Gastrocnemius medialis (tissue), 4 donors: ENCODE measurements around the gene ERCC6L2. TPM values are rescaled to one million over a fixed set of nuclear protein-coding genes. Genes with fewer than 3 reads are reported as not detected.

Experiments used
- ATAC-seq, 2 donors: fragments of 150-250 bp; one replicate each; pipeline ENCODE4 v1.9.1; 2016
- DNase-seq, 2 donors: peaks; one replicate each; pipeline ENCODE4 v3.0.0-alpha.2; 2019
- H3K27ac ChIP-seq, 4 donors: fragments of 200-600 bp; sonication (generic); 1 replicate in 1 of 4; 2 replicates in 3 of 4; pipeline ENCODE4 v1.5.1; 2016 to 2018; ENCODE audit warnings: mild to moderate bottlenecking in 2 of 4, moderate library complexity in 1 of 4
- H3K27me3 ChIP-seq, 3 donors: fragments of 200-600 bp; sonication (generic) in 2 of 3; 1 replicate in 1 of 3; 2 replicates in 2 of 3; pipeline versions ENCODE4 v1.5.1 to v1.6.0; 2016 to 2019; ENCODE audit warnings: mild to moderate bottlenecking in 1 of 3, moderate library complexity in 1 of 3
- H3K36me3 ChIP-seq, 2 donors: fragments of 200-600 bp; sonication (generic) in 1 of 2; one replicate each; pipeline ENCODE4 v1.5.1; 2017 to 2018
- H3K4me1 ChIP-seq, 2 donors: fragments of 200-600 bp; sonication (generic) in 1 of 2; one replicate each; pipeline ENCODE4 v1.5.1; 2016 to 2017; ENCODE audit warnings: mild to moderate bottlenecking in 2 of 2
- H3K4me3 ChIP-seq, 4 donors: fragments of 200-600 bp; sonication (generic) in 3 of 4; 1 replicate in 1 of 4; 2 replicates in 3 of 4; pipeline ENCODE4 v1.5.1; 2016 to 2019; ENCODE audit warnings: mild to moderate bottlenecking in 2 of 4
- H3K9me3 ChIP-seq, 3 donors: fragments of 200-600 bp; sonication (generic) in 2 of 3; 1 replicate in 1 of 3; 2 replicates in 2 of 3; pipeline ENCODE4 v1.5.1; 2016 to 2019
- POLR2A ChIP-seq, 2 donors: fragments of 450-650 bp; IDR thresholded peaks; one replicate each; pipeline ENCODE4 v1.6.1; 2017; ENCODE audit warnings: antibody characterized with exemption in 2 of 2, mild to moderate bottlenecking in 2 of 2, moderate library complexity in 2 of 2
- in situ Hi-C, 4 donors: fragments of 200-750 bp; cut with MboI; loops; one replicate each; pipeline versions ENCODE4 v1.15.0 to v1.8.0; 2017; ENCODE audit warnings: low sequenced_read_pairs in 4 of 4
- intact Hi-C: fragments of 100-400 bp; cut with DNase I; formaldehyde crosslinking; loops from one replicate; pipeline ENCODE4 v1.15.1; 2023; ENCODE audit warnings: low total_unique reads
- total RNA-seq, 4 donors: library from RNA; depleted of rRNA; stranded (reverse); fragments of >200 nt; gene quantifications; one replicate each; pipeline versions ENCODE4 v1.1.0 to v1.2.3, GENCODE V29; 2016
- TF ChIP-seq, protein P1 (sequence below), 5 experiments: fragments of 450-650 bp in 3 of 5; fragments of 200-600 bp in 2 of 5; sonication (generic) in 2 of 5; IDR thresholded peaks in 4 of 5; conservative IDR thresholded peaks in 1 of 5; 1 replicate in 4 of 5; 2 replicates in 1 of 5; pipeline ENCODE4 v1.5.1; 2016 to 2019; ENCODE audit warnings: antibody characterized with exemption in 5 of 5, mild to moderate bottlenecking in 3 of 5, moderate library complexity in 3 of 5

ERCC6L2 gene, protein sequence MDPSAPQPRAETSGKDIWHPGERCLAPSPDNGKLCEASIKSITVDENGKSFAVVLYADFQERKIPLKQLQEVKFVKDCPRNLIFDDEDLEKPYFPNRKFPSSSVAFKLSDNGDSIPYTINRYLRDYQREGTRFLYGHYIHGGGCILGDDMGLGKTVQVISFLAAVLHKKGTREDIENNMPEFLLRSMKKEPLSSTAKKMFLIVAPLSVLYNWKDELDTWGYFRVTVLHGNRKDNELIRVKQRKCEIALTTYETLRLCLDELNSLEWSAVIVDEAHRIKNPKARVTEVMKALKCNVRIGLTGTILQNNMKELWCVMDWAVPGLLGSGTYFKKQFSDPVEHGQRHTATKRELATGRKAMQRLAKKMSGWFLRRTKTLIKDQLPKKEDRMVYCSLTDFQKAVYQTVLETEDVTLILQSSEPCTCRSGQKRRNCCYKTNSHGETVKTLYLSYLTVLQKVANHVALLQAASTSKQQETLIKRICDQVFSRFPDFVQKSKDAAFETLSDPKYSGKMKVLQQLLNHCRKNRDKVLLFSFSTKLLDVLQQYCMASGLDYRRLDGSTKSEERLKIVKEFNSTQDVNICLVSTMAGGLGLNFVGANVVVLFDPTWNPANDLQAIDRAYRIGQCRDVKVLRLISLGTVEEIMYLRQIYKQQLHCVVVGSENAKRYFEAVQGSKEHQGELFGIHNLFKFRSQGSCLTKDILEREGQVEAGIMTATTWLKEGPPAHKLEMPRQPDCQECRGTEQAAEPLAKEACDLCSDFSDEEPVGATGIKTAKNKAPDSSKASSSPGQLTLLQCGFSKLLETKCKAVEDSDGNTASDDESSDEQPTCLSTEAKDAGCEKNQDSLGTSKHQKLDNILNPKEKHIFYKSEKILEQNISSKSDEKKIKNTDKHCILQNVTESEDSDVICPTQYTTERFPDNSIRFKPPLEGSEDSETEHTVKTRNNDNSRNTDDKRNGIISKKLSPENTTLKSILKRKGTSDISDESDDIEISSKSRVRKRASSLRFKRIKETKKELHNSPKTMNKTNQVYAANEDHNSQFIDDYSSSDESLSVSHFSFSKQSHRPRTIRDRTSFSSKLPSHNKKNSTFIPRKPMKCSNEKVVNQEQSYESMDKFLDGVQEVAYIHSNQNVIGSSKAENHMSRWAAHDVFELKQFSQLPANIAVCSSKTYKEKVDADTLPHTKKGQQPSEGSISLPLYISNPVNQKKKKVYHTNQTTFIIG (N-terminal part only)
- total RNA-seq = 10 to 100 TPM; 24.2 to 46.2 (median 35.9) TPM

DNA sequence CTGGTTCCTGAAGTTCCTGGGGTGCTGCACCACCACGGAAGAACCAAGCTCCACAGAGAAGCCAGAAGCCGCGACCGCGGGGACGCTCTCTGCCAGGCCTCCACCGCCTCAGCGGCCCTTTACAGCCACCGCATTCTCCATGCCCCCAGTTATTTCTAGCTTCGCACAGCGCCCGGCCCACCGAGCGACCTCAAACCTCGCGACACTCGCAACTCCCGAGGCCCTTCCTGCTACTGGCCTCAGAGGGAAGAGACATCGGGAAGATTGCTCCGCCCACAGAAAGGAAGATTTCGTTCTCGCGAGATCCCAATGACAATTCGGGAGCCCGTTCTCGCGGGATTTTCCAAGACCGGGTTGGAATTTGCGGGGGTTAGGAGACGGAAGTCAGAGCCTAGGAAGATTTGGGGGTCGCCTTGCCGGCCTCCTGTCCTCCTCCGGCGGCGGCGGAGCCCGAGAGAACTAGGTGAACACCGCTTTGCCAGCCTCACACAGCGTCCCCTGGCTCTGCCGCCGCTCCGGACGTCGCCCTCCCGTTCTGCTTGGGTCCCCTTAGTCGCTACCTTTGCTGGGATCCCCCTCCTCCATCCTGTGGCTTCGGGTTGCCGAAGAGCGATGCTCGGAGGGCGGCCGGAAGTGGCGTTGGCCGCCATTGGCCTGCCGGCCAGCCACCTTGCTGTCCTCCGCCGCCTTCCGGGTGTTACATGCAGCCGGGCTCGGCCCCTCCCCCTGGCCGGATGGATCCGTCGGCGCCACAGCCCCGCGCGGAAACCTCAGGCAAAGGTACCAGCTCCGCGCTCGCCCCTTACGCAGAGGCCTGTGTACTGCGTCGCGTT is at the start of gene ERCC6L2:
ERCC6L2 (plus strand) TSS at position 387 of the 833 bp plus-strand sequence; CDS start at position 735, 348 bp downstream.
- H3K27me3 ChIP-seq = no peaks in the 10 kb centered on the region
- H3K9me3 ChIP-seq = no peaks in the 10 kb centered on the region
- H3K4me3 ChIP-seq = no peak within 1 kb of the TSS
- ATAC-seq = peak; percentile 95 to 97
- H3K27ac ChIP-seq = no peak within 1 kb of the TSS
- TF ChIP-seq POLR2A (IDR thresholded peaks at IDR 0.05) = peak; percentile 50 to 69
- TF ChIP-seq, protein P1, sequence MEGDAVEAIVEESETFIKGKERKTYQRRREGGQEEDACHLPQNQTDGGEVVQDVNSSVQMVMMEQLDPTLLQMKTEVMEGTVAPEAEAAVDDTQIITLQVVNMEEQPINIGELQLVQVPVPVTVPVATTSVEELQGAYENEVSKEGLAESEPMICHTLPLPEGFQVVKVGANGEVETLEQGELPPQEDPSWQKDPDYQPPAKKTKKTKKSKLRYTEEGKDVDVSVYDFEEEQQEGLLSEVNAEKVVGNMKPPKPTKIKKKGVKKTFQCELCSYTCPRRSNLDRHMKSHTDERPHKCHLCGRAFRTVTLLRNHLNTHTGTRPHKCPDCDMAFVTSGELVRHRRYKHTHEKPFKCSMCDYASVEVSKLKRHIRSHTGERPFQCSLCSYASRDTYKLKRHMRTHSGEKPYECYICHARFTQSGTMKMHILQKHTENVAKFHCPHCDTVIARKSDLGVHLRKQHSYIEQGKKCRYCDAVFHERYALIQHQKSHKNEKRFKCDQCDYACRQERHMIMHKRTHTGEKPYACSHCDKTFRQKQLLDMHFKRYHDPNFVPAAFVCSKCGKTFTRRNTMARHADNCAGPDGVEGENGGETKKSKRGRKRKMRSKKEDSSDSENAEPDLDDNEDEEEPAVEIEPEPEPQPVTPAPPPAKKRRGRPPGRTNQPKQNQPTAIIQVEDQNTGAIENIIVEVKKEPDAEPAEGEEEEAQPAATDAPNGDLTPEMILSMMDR (IDR thresholded peaks at IDR 0.05 in 4 of 5, conservative IDR thresholded peaks at IDR 0.05 in 1 of 5) = no peak
- peak; percentile 90 to 95 for DNase-seq
- intact Hi-C loops = loop anchor here (2.0 to 10.0 kb wide), 3 partner anchors 365 to 558 kb away; partner anchors contain the start of gene FANCC
- no peaks in the 10 kb centered on the region for H3K36me3 ChIP-seq
- H3K4me1 ChIP-seq = peaks cover 11 to 19% of the 10 kb centered on the region in 2 donors
- in situ Hi-C loops = loop anchor here in 2 of 4 donors (10.0 to 25.0 kb wide), 3 partner anchors 337 to 371 kb away; partner anchors contain the start of gene PTCH1 (in 1 of the 2)

DNA sequence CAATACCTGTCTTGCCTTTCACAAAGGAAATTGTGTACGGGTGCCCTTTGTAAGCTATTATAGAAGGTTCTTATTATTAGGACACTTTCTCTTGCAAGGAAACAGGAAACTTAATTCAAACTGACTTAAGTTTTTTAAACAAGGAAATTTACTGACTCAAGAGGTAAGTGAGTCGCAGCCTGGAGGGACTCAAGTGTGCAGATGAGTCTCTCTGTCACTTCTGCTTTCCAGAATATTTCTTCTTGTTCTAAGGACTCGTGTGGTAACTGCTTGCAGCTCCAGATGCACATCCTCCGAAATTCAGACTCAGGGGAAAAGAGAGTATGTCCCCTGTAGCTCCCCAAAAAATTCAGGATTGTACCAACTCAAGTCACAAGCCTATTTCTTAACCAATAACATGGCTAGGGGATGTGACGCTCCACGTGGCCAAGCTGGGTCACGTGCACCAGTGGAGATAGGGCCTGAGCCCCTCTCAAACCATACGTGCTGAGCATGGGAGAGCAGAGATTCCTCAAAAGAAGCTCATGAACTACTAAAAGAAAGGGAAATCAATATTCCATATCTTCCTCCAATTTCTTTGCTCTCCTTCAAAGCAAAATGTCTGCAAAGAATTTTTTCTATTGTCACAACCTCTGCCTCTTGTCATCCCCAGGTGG is 49.2 kb upstream of the ERCC6L2 start:
- DNase-seq = no peak
- Histone ChIP-seq H3K27ac (no peak overlapping the region), H3K27me3 (no peaks in the 10 kb centered on the region), H3K4me1 (no peaks in the 10 kb centered on the region), H3K4me3 (no peak overlapping the region), H3K9me3 (no peaks in the 10 kb centered on the region), H3K36me3 (no peaks in the 10 kb centered on the region)
- TF ChIP-seq, protein P1 (IDR thresholded peaks at IDR 0.05 in 4 of 5, conservative IDR thresholded peaks at IDR 0.05 in 1 of 5) = no peak
- no peak for TF ChIP-seq POLR2A (IDR thresholded peaks at IDR 0.05)
- ATAC-seq = no peak
- in situ Hi-C loops (no loop called here), intact Hi-C loops (no loop called here)

DNA sequence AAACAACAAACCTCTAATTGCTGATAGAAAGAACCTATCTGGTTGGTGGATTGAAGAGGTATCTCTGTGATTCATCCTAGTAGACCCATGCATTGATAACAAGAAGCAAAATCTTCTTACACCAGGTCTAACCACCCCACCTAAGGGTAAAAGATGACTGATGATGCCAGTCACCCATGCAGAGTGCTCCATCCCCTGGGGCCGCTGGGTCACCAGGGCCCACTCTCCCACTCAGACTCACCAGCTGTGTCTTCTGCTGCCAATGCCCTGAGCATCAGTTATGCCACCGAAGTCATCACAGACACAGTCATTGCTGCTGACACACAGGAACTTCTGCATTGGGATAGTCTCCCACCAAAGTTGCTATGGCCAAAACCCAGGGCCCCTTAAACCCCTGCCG is 44.7 kb upstream of the ERCC6L2 start:
- intact Hi-C loops = no loop called here
- Histone ChIP-seq H3K27ac (no peak overlapping the region), H3K4me3 (no peak overlapping the region), H3K4me1 (peaks cover 0 to 6% of the 10 kb centered on the region in 2 donors), H3K9me3 (no peaks in the 10 kb centered on the region), H3K27me3 (no peaks in the 10 kb centered on the region), H3K36me3 (no peaks in the 10 kb centered on the region)
- DNase-seq (no peak), ATAC-seq (no peak)
- TF ChIP-seq, protein P1 (IDR thresholded peaks at IDR 0.05 in 4 of 5, conservative IDR thresholded peaks at IDR 0.05 in 1 of 5) = no peak
- no peak for TF ChIP-seq POLR2A (IDR thresholded peaks at IDR 0.05)
- in situ Hi-C loops = no loop called here
